GM12878 (cell line): ENCODE data around the gene UGT3A2. TPM values are rescaled to one million over a fixed set of nuclear protein-coding genes. Genes with fewer than 3 reads are reported as not detected.

Experiments used
- CBFB ChIP-seq: IDR thresholded peaks from 2 replicates; pipeline ENCODE4 v1.6.1; 2016; ENCODE audit warnings: antibody characterized with exemption, low read depth
- FOS ChIP-seq: IDR thresholded peaks from 3 replicates; pipeline ENCODE4 v1.6.1; 2011; ENCODE audit warnings: borderline replicate concordance; ENCODE audit not compliant: insufficient read length; ENCODE audit errors: extremely low read depth
- IRF5 ChIP-seq: fragments of 450-650 bp; IDR thresholded peaks from 2 replicates; pipeline ENCODE4 v1.6.1; 2017; ENCODE audit warnings: borderline replicate concordance
- TARDBP ChIP-seq: IDR thresholded peaks from 2 replicates; pipeline ENCODE4 v1.6.1; 2016; ENCODE audit warnings: borderline replicate concordance
- ZNF622 ChIP-seq: fragments of 450-650 bp; IDR thresholded peaks from 2 replicates; pipeline ENCODE4 v1.6.1; 2017; ENCODE audit warnings: mild to moderate bottlenecking, inconsistent platforms
- polyA plus RNA-seq, 11 experiments: library from polyadenylated mRNA; depleted of rRNA in 4 of 11; unstranded in 6 of 11; stranded (reverse) in 5 of 11; fragments of >200 nt; fragmentation: Nextera tagmentation in 4 of 11; fragmentation: Illumina TruSeq in 1 of 11; extraction: Ambion mirVana in 4 of 11; extraction: Trizol in 1 of 11; gene quantifications; 1 replicate in 1 of 11; 2 replicates in 10 of 11; pipeline versions ENCODE4 v1.2.1 to v1.2.3, GENCODE V29; 2011 to 2016; ENCODE audit warnings: inconsistent platforms in 2 of 11, missing spikeins in 2 of 11, low read depth in 1 of 11
- total RNA-seq, 4 experiments: library from RNA; depleted of rRNA in 3 of 4; stranded (reverse); fragments of >200 nt in 3 of 4; fragmentation: Illumina TruSeq in 1 of 4; extraction: Trizol in 1 of 4; gene quantifications; 2 replicates each; pipeline versions ENCODE4 v1.2.1 to v1.2.3, GENCODE V29; 2013 to 2021
- TF ChIP-seq, protein P1 (sequence below): fragments of 450-650 bp; formaldehyde crosslinking; IDR thresholded peaks from 2 replicates; pipeline ENCODE4 v1.4.0; 2022; ENCODE audit warnings: mild to moderate bottlenecking, moderate library complexity
- TF ChIP-seq, protein P2 (sequence below): fragments of 450-650 bp; IDR thresholded peaks from 2 replicates; pipeline ENCODE4 v1.6.1; 2014; ENCODE audit warnings: mild to moderate bottlenecking

The UGT3A2 gene
- total and polyA plus RNA-seq, 10 of the 15 experiments (the other 5 are each of a cell fraction or from before 2014, with no cell fraction given), result 0.02 to 0.50 (median 0.09) TPM; not detected in 7

GRCh38 chr5:36066540-36067210, at the start of gene UGT3A2 (continued):
- no peak for TF ChIP-seq IRF5
- TF ChIP-seq, protein P1, sequence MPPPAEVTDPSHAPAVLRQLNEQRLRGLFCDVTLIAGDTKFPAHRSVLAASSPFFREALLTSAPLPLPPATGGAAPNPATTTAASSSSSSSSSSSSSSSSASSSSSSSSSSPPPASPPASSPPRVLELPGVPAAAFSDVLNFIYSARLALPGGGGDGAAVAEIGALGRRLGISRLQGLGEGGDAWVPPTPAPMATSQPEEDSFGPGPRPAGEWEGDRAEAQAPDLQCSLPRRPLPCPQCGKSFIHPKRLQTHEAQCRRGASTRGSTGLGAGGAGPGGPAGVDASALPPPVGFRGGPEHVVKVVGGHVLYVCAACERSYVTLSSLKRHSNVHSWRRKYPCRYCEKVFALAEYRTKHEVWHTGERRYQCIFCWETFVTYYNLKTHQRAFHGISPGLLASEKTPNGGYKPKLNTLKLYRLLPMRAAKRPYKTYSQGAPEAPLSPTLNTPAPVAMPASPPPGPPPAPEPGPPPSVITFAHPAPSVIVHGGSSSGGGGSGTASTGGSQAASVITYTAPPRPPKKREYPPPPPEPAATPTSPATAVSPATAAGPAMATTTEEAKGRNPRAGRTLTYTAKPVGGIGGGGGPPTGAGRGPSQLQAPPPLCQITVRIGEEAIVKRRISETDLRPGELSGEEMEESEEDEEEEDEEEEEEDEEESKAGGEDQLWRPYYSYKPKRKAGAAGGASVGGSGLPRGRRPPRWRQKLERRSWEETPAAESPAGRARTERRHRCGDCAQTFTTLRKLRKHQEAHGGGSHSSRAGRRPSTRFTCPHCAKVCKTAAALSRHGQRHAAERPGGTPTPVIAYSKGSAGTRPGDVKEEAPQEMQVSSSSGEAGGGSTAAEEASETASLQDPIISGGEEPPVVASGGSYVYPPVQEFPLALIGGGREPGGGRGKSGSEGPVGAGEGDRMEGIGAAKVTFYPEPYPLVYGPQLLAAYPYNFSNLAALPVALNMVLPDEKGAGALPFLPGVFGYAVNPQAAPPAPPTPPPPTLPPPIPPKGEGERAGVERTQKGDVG (CRISPR knock-in tag), result no peak
- TF ChIP-seq TARDBP, result no peak
- no peak for TF ChIP-seq CBFB
- TF ChIP-seq ZNF622, result no peak
- TF ChIP-seq, protein P2, sequence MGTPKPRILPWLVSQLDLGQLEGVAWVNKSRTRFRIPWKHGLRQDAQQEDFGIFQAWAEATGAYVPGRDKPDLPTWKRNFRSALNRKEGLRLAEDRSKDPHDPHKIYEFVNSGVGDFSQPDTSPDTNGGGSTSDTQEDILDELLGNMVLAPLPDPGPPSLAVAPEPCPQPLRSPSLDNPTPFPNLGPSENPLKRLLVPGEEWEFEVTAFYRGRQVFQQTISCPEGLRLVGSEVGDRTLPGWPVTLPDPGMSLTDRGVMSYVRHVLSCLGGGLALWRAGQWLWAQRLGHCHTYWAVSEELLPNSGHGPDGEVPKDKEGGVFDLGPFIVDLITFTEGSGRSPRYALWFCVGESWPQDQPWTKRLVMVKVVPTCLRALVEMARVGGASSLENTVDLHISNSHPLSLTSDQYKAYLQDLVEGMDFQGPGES, result no peak
- TF ChIP-seq FOS, result no peak
